Kidney (tissue), 14 donors: ENCODE measurements around the gene HDAC1. TPM values are rescaled to one million over a fixed set of nuclear protein-coding genes. Genes with fewer than 3 reads are reported as not detected.
A peak's percentile ranks its signal among the peaks of the same experiment; 100 is the strongest.

Experiments used
- DNase-seq, 5 donors: peaks; one replicate each; pipeline ENCODE4 v3.0.0-alpha.2; 2013 to 2020
- FAIRE-seq: peaks from 2 replicates; lab custom pipeline; 2012; peaks lifted over from hg19 to GRCh38; lab: Jason Lieb, UNC
- H3K27ac ChIP-seq, 2 donors: one replicate each; pipeline ENCODE4 v1.7.0; 2013; ENCODE audit warnings: low read depth in 2 of 2, low read length in 2 of 2, inconsistent platforms in 1 of 2
- H3K27me3 ChIP-seq: one replicate; pipeline ENCODE4 v1.7.1; 2013; ENCODE audit warnings: low read length, inconsistent platforms; ENCODE audit not compliant: control insufficient read depth, insufficient read depth
- H3K36me3 ChIP-seq, 3 donors: one replicate each; pipeline versions ENCODE4 v1.7.0 to v1.7.1; 2013; ENCODE audit warnings: low read length in 3 of 3, control low read depth in 1 of 3, inconsistent platforms in 1 of 3; ENCODE audit not compliant: insufficient read depth in 3 of 3, control insufficient read depth in 2 of 3
- H3K4me1 ChIP-seq, 3 donors: one replicate each; pipeline versions ENCODE4 v1.7.0 to v1.7.1; 2013; ENCODE audit warnings: low read length in 3 of 3, inconsistent platforms in 1 of 3, low read depth in 1 of 3; ENCODE audit not compliant: control insufficient read depth in 2 of 3, insufficient read depth in 2 of 3
- H3K4me3 ChIP-seq, 3 donors: one replicate each; pipeline versions ENCODE4 v1.7.0 to v1.8.1; 2013; ENCODE audit warnings: low read length in 3 of 3, control low read depth in 1 of 3, inconsistent platforms in 1 of 3
- H3K9ac ChIP-seq, 3 donors: one replicate each; pipeline versions ENCODE4 v1.7.0 to v1.7.1; 2013; ENCODE audit warnings: low read length in 3 of 3, control low read depth in 1 of 3, inconsistent platforms in 1 of 3
- H3K9me3 ChIP-seq, 3 donors: one replicate each; pipeline versions ENCODE4 v1.7.0 to v1.7.1; 2013; ENCODE audit warnings: low read length in 3 of 3, control low read depth in 1 of 3, inconsistent platforms in 1 of 3; ENCODE audit not compliant: control insufficient read depth in 2 of 3, insufficient read depth in 1 of 3
- intact Hi-C: fragments of 100-400 bp; cut with DNase I; formaldehyde crosslinking; loops from one replicate; pipeline ENCODE4 v1.11.1; 2022
- polyA plus RNA-seq: library from polyadenylated mRNA; stranded (reverse); fragments of 350-450 nt; fragmentation: Illumina TruSeq; extraction: RNeasy Lipid Tissue Mini Kit (QIAGEN cat#74804); gene quantifications from one replicate; pipeline ENCODE4 v1.2.3, GENCODE V29; 2014; ENCODE audit warnings: low read depth, low replicate concordance; ENCODE audit not compliant: insufficient read depth
- total RNA-seq: library from RNA; stranded (reverse); fragmentation: NEBNext Ultra II Directional; extraction: Animal tissue kit (Norgen Biotek cat#: 25700); gene quantifications from one replicate; pipeline ENCODE4 v1.2.1, GENCODE V29; 2021
- TF ChIP-seq, protein P1 (sequence below): IDR thresholded peaks from 3 replicates; pipeline ENCODE4 v1.5.1; 2012; ENCODE audit warnings: mild to moderate bottlenecking, moderate library complexity, borderline replicate concordance; ENCODE audit not compliant: insufficient read depth; ENCODE audit errors: extremely low read depth
- donor health status: control.
- donor health status: control.
- donor health status: control.
- donor health status: control.
- donor health status: control.
- donor health status: DM: yes; HTN: yes; CAD: no.
- donor health status: Normal renal cell carcinoma (clear cell type).

The HDAC1 gene
- total and polyA plus RNA-seq, 2 donors from 2014 or later = 68.8 to 89.7 TPM

DNA sequence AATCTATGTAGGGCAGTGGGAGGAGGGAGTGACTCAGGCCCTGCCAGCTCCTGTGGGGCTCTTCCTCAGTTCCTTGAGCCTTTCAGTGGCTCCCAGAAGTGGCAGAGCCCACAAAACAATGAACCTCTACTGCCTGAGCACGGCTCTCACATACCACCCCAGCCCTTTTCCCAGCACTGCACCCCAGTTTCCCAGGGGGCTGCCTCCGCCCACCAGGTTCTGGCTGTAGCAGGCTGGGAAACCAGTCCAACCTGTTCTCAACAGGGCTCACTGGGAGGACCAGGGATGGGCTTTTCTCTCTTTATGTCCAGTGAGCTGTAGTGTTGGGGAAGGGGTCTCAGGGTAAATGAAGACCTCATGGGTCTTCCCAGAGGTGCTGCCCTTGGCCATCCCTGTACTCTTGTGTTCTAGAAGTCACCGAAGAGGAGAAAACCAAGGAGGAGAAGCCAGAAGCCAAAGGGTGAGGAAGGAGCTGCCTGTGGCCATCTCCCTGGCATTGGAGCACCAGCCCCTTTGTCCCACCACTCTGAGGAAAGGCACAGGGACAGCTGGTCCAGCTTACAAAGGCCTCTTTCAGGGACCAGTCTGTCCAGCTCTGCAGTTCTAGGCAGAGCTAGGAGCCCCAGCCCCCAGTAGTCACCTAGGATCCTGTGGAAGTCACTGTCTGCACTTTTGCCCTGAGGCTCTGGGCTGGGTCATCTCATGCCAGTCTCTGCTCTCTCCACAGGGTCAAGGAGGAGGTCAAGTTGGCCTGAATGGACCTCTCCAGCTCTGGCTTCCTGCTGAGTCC, 40.6 kb downstream of the HDAC1 start:
- Histone ChIP-seq H3K9me3 (no peaks in the 10 kb centered on the region), H3K36me3 (peaks cover 7 to 36% (median 23%) of the 10 kb centered on the region in 3 donors), H3K4me3 (no peak overlapping the region), H3K9ac (no peak overlapping the region), H3K4me1 (peaks cover 0 to 12% (median 0%) of the 10 kb centered on the region in 3 donors), H3K27ac (no peak overlapping the region), H3K27me3 (no peaks in the 10 kb centered on the region)
- intact Hi-C loops = no loop called here
- FAIRE-seq (no peak), DNase-seq (peak in 3 of 5 donors; percentile 37 to 57 (median 53))
- TF ChIP-seq, protein P1, sequence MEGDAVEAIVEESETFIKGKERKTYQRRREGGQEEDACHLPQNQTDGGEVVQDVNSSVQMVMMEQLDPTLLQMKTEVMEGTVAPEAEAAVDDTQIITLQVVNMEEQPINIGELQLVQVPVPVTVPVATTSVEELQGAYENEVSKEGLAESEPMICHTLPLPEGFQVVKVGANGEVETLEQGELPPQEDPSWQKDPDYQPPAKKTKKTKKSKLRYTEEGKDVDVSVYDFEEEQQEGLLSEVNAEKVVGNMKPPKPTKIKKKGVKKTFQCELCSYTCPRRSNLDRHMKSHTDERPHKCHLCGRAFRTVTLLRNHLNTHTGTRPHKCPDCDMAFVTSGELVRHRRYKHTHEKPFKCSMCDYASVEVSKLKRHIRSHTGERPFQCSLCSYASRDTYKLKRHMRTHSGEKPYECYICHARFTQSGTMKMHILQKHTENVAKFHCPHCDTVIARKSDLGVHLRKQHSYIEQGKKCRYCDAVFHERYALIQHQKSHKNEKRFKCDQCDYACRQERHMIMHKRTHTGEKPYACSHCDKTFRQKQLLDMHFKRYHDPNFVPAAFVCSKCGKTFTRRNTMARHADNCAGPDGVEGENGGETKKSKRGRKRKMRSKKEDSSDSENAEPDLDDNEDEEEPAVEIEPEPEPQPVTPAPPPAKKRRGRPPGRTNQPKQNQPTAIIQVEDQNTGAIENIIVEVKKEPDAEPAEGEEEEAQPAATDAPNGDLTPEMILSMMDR = no peak

DNA sequence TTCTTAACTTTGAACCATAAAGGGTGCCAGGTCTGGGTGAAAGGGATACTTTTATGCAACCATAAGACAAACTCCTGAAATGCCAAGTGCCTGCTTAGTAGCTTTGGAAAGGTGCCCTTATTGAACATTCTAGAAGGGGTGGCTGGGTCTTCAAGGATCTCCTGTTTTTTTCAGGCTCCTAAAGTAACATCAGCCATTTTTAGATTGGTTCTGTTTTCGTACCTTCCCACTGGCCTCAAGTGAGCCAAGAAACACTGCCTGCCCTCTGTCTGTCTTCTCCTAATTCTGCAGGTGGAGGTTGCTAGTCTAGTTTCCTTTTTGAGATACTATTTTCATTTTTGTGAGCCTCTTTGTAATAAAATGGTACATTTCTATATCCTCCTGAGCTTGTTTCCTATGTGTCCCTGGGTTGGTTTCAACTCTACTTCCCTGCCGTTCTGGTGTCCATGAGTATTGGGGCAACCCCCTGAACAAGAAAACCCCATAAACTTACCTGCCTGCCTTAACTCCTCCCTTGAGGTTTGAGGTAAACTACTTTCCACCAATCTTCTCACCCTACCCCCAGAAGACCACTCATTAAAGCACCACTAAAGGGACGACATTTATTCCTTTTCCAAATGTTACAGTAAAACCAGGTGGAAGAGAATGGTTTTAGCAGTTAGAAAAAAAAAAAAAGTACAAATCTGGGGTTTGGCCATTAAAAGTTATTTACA, 41.5 kb downstream of the HDAC1 start:
- Histone ChIP-seq H3K4me1 (peaks cover 0 to 12% (median 0%) of the 10 kb centered on the region in 3 donors), H3K4me3 (no peak overlapping the region), H3K27ac (no peak overlapping the region), H3K9me3 (no peaks in the 10 kb centered on the region), H3K9ac (no peak overlapping the region), H3K27me3 (no peaks in the 10 kb centered on the region), H3K36me3 (peaks cover 7 to 29% (median 23%) of the 10 kb centered on the region in 3 donors)
- TF ChIP-seq, protein P1 = no peak
- intact Hi-C loops = no loop called here
- DNase-seq (no peak), FAIRE-seq (no peak)

DNA sequence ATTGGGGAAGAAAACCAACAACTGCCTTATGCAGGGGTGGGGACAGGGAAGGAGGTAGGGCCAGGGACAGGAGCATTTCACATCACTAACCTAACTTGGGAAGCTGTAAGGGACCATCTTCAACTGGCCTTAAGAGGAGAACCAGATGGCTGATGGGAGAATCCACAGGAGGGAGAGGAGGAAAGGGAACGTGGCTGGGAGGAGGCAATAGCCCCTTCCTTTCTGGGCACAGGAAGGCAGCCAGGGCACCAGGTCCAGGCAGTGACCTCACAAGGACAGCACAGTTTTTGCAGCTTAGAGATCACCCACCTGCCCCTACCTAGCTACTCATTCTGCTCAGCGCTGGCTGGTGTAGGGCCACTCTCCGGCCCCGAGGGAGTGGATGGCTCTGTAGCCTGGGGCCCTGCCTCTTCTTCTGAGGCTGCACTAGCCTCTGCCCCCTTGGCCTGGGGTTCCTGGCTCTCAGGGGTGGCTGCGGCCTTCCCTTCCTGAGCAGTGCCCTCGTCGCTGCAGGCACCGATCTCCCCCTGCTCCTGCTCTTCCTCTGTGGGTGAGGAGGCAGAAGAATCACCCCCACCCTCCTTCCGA, 42.5 kb downstream of the HDAC1 start:
- H3K27ac ChIP-seq = no peak overlapping the region
- peak overlapping the region in 2 of 3 donors; percentile 55 to 60 for H3K9ac ChIP-seq
- intact Hi-C loops = no loop called here
- no peak for FAIRE-seq
- DNase-seq = no peak
- peaks cover 0 to 12% (median 0%) of the 10 kb centered on the region in 3 donors for H3K4me1 ChIP-seq
- peaks cover 7 to 20% (median 19%) of the 10 kb centered on the region in 3 donors for H3K36me3 ChIP-seq
- no peaks in the 10 kb centered on the region for H3K27me3 ChIP-seq
- TF ChIP-seq, protein P1 = no peak
- no peaks in the 10 kb centered on the region for H3K9me3 ChIP-seq
- H3K4me3 ChIP-seq = peak overlapping the region in 2 of 3 donors; percentile 52 to 76
